NK-92 (cell line): ENCODE results near the gene NSDHL.
"Not testable (repeated sequence)": the region's sequence is repeated elsewhere in the genome, so short reads cannot be mapped to it uniquely, and the experiment has no call there.

Source experiments
- DNase-seq: peaks from one replicate; lab custom pipeline; 2025; ENCODE audit not compliant: unreplicated experiment; lab: John Stamatoyannopoulos, UW

NSDHL gene

GRCh38 chrX:152910018-152910417 lies 79.2 kb downstream of the NSDHL start:
- DNase-seq = not testable (repeated sequence)

DNA sequence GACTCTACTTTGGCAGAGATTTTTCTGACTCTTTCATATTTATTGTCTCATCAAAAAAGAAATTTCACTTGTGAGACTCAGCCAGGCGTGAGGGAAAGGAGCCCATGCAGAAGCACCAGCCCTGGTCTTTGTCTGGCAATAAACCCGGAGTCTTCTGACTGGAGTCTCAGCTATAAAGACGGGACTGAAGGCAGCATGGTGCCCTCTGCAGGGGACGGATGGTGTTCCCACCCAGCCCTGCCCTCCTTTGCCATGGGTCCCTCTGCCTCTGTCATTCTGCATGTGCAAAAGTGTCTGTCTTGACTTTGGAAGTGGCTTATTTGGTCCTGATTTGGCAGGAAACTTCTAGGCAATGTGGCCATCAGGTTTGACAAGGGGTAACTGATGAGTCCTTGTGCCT lies 81.2 kb downstream of the NSDHL start:
- DNase-seq = no peak

- no peak for DNase-seq
Measured at GRCh38 chrX:152912641-152913040, 81.8 kb downstream of the NSDHL start.

DNA sequence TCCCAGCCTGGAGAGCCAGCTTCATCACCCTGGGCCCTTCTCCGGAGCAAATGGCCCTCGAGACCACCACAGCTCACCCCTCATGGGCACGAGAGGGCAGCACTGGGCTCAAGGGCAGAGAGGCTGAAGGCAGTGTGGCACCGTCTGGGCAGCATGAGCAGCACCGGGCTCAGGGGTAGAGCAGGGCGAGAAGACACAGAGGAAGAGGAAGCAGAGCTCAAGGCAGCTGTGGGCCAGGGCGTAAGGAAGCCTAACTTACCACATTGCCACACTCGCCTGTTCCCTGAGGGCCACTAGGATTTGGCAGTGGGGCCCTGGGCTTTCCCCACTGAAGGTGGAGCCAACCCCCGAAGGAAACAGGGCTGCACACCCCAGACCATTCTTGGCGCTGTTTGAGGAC lies 82.5 kb downstream of the NSDHL start:
- no peak for DNase-seq

DNA sequence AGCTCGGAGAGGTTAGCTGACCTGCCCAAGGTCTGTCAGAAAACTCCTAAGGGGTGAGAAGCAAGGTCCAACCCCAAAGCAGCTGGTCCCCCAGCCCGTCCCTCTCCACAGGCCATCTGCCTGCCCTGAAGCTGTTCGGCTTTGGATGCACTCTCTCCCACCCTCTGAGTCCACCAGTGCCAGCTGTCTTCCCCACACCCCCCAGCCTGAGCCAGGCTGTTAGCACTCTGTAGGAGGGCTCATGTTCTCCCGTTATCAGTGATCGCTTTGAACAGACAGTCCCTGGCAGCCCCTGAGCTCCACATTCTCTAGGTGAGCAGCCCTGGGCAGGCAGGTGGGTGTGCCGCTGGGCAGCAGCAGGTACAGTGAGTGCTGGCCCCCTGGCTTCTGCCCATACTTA lies 83.0 kb downstream of the NSDHL start:
- no peak for DNase-seq

DNA sequence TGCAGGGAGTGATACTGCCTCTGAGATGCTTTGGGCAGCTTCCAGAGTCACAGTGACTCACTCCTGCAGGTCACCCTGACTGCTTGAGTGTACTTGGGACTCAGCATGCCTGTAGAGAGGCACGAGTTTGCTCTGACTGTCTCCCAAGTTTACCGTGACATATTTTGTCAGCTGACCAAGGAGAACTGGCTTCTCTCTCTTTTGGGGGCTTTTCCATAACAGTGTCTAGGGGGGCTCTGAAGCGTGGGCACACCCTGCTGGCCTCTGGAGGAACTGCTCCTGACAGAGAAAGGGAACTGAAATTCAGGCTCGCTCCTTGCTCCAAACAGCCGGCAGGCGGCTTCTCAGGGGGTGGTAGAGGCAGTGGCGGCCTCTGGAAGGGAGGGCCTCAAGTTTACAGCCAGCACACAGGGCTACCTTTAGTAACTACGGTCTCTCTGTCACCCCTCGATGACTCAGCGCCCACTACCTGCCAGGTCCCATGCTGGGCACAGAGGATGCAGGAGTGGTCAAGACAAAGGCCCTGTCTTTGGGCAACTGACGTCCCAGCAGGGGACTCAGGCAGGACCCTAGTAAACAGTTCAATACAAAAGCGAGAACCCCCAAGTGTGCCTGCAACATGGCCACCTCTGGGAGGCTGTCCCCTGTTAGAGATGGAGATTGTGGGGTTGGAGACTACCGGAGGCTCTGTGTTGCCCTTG lies 84.8 kb downstream of the NSDHL start:
- DNase-seq = no peak

DNA sequence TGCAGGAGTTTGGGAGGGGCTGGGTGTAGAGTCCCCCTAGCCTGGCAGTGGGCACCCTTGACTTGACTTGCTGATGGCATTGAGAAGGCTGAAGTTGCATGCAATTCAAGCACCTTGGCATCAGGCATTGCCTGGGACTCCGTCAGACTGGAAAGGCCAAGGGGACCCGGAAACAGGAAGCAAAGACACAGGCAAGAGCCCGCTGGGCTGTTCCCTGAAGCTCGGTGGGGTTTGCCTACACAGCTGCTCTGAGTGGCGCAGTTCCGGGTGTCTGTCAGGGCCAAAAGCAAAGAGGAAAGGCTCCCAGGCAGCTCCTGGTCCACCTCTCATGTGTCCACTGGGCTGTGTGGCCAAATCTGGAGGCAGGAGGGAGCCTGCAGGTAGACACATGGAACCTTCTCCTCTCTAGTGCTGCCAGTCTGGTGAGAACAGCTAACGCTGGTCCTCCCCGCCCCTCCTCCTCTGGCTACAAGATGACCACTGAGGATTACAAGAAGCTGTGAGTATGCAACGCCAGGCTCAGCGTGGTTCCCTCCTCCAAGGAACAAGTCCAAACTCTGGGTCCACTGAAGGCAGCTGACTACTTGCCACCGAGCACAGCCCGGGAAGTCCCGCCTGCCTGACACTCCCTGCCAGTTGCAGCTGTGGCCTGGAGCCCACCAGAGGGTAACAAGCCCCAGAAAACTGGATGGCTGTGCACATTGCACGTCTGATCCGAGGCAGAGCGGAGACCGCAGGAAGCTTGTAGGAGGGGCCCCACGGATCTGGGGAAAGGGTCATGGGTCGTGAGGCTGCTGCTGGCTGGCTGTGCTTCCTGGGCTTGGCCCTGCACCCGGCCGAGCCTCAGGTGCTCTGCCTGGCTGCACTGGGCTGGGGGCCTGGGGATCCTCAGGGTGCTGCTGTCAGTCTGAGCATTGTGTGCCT lies 87.1 kb downstream of the NSDHL start:
- DNase-seq = no peak

DNA sequence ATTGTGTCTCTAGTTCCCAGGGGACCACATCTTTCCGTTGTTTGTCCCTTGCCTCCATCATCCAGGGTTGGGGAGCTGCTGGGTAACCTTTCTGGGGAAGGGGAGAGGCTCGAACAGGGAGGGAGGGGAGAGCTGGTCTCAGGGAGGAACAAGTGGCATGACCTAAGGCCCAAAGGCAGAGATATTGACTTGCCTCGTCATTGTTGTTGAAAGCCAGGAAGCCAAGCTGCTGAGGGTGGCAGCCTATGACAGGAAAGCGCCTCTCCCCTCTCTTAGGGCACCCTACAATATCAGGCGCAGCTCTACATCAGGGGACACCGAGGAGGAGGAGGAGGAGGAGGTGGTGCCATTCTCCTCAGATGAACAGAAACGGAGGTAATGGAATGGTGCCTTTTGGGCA lies 87.8 kb downstream of the NSDHL start:
- no peak for DNase-seq
